ENCODE measurements around the gene DBI.

- TF ChIP-seq, protein P1, sequence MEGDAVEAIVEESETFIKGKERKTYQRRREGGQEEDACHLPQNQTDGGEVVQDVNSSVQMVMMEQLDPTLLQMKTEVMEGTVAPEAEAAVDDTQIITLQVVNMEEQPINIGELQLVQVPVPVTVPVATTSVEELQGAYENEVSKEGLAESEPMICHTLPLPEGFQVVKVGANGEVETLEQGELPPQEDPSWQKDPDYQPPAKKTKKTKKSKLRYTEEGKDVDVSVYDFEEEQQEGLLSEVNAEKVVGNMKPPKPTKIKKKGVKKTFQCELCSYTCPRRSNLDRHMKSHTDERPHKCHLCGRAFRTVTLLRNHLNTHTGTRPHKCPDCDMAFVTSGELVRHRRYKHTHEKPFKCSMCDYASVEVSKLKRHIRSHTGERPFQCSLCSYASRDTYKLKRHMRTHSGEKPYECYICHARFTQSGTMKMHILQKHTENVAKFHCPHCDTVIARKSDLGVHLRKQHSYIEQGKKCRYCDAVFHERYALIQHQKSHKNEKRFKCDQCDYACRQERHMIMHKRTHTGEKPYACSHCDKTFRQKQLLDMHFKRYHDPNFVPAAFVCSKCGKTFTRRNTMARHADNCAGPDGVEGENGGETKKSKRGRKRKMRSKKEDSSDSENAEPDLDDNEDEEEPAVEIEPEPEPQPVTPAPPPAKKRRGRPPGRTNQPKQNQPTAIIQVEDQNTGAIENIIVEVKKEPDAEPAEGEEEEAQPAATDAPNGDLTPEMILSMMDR (conservative IDR thresholded peaks at IDR 0.05; ENCODE audit: low read depth in 2 of 2) = no peak
- TF ChIP-seq EZH2 (IDR thresholded peaks at IDR 0.05; ENCODE audit: low read depth, unreplicated experiment) (no peak), JUNB (IDR thresholded peaks at IDR 0.05; ENCODE audit: unreplicated experiment) (no peak), POLR2AphosphoS5 (IDR thresholded peaks at IDR 0.05; ENCODE audit: low read depth) (no peak), CREB1 (CRISPR knock-in tag; IDR thresholded peaks at IDR 0.05; ENCODE audit: low read depth) (no peak), EZH2phosphoT487 (IDR thresholded peaks at IDR 0.05; ENCODE audit: unreplicated experiment) (no peak)
- TF ChIP-seq, protein P2, sequence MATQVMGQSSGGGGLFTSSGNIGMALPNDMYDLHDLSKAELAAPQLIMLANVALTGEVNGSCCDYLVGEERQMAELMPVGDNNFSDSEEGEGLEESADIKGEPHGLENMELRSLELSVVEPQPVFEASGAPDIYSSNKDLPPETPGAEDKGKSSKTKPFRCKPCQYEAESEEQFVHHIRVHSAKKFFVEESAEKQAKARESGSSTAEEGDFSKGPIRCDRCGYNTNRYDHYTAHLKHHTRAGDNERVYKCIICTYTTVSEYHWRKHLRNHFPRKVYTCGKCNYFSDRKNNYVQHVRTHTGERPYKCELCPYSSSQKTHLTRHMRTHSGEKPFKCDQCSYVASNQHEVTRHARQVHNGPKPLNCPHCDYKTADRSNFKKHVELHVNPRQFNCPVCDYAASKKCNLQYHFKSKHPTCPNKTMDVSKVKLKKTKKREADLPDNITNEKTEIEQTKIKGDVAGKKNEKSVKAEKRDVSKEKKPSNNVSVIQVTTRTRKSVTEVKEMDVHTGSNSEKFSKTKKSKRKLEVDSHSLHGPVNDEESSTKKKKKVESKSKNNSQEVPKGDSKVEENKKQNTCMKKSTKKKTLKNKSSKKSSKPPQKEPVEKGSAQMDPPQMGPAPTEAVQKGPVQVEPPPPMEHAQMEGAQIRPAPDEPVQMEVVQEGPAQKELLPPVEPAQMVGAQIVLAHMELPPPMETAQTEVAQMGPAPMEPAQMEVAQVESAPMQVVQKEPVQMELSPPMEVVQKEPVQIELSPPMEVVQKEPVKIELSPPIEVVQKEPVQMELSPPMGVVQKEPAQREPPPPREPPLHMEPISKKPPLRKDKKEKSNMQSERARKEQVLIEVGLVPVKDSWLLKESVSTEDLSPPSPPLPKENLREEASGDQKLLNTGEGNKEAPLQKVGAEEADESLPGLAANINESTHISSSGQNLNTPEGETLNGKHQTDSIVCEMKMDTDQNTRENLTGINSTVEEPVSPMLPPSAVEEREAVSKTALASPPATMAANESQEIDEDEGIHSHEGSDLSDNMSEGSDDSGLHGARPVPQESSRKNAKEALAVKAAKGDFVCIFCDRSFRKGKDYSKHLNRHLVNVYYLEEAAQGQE (IDR thresholded peaks at IDR 0.05; ENCODE audit: unreplicated experiment) = no peak
Measured at GRCh38 chr2:119393971-119394748, 27.4 kb downstream of the DBI start.

All from GM23338 (cell line).